C4-2B (cell line): ENCODE results near the gene GPR183.

Source experiments
- H3K27ac ChIP-seq: fragments of 450-650 bp; 2 replicates; pipeline ENCODE4 v1.5.1; 2017
- ZFX ChIP-seq: fragments of 450-650 bp; IDR thresholded peaks from 2 replicates; pipeline ENCODE4 v1.6.1; 2017
- TF ChIP-seq, protein P1 (sequence below): fragments of 450-650 bp; conservative IDR thresholded peaks from 2 replicates; pipeline ENCODE4 v1.5.1; 2017; ENCODE audit warnings: mild to moderate bottlenecking

GPR183 gene

DNA sequence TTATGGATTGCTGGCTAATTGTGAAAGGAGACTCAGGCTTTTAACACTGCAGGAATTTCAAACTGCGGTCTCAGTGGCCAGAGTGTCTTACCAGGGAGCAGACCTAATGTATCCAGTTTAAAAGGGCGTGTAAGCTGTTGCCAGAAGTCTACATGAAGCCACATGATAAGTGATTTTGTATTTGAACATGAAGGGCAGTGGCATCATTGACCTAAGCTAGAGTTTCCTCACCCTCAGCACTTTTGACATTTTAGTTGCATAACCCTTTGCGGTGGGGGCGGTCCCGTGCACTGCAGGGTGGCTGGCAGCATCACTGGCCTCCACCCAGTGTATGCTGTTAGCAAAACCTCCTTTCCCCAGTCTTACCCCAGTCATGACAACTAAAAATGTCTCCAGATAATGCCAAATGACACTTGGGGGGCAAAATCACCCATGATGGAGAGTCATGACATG, 25.4 kb downstream of the GPR183 start:
- no peak overlapping the region for H3K27ac ChIP-seq
- TF ChIP-seq, protein P1, sequence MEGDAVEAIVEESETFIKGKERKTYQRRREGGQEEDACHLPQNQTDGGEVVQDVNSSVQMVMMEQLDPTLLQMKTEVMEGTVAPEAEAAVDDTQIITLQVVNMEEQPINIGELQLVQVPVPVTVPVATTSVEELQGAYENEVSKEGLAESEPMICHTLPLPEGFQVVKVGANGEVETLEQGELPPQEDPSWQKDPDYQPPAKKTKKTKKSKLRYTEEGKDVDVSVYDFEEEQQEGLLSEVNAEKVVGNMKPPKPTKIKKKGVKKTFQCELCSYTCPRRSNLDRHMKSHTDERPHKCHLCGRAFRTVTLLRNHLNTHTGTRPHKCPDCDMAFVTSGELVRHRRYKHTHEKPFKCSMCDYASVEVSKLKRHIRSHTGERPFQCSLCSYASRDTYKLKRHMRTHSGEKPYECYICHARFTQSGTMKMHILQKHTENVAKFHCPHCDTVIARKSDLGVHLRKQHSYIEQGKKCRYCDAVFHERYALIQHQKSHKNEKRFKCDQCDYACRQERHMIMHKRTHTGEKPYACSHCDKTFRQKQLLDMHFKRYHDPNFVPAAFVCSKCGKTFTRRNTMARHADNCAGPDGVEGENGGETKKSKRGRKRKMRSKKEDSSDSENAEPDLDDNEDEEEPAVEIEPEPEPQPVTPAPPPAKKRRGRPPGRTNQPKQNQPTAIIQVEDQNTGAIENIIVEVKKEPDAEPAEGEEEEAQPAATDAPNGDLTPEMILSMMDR, result no peak
- TF ChIP-seq ZFX, result no peak

DNA sequence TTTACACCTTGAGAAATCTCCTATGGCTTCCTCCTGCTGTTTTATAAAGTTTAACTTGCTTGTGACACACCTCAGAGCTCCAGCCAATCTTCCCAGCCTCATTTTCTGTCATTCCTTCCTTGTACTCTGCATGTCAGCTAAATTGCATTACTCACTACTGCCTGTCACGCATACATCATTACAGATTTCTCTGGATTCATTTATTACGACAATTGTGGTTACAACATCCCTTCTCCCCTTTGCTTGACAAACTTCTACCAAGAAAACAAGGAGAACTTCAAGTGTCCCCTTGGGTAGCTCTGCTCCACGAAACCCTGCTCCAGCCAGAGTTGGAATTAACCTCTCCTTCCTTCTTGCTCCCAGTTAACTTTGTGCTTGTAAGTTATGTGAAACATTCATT, 27.0 kb downstream of the GPR183 start:
- TF ChIP-seq ZFX, result no peak
- TF ChIP-seq, protein P1, result no peak

DNA sequence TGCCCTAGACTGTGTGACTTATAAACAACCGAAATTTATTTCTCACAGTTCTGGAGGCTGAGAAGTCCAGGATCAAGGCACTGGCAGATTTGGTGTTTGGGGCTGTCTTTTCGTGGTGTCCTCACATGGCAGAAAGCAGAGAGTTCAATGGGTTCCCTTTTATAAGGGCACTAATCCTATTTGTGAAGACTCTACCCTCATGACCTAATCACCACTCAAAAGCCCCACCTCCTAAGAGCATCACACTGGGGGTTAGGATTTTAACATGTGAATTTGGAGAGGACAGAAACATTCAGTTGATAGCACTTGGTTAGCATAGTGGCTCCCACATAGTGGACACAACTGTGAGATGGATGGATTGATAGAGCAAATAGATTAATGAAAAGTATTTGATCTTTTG, 27.6 kb downstream of the GPR183 start:
- no peak overlapping the region for H3K27ac ChIP-seq
- no peak for TF ChIP-seq ZFX
- TF ChIP-seq, protein P1, result no peak

More for the DNA sequence above, 27.0 kb downstream of the GPR183 start:
- no peak overlapping the region for H3K27ac ChIP-seq

DNA sequence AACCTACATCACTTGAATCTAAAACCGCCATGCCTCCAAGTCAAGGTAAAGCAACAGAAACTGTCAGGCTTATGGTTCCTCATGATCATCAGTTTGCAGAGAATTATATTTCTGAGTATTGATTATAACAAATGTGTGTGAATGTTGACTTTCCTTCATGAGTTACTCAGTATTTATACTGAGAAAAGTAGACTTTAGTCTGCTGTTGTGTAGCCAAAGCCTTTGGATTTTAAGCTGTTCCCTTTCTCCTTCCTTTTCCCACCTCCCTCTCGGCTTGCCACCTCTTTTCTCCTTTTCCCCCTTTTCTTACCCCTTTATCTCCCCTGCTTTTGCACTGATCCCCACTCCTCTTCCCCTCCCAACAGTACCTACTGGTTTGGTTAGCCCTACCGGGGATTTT, 28.4 kb downstream of the GPR183 start:
- TF ChIP-seq ZFX, result no peak
- TF ChIP-seq, protein P1, result no peak
- no peak overlapping the region for H3K27ac ChIP-seq

DNA sequence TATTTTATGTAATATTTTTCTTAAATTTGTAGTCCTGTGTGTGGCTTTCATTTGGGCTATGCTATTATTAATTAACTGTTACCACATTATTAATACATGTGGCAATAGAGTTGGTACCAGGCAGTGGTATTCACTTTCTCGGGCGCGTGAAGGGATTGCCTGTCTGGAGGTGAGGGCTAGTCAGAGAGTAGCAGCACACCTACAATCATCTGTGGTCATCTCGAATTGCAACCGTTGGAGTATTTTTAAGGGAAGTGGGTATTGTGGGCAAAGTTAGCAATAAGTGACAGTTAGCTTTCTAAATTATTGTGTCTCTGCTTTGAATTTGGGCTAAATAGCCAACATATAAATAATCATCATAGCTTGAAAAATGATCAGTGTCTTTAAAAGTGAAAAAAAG, 29.0 kb downstream of the GPR183 start:
- TF ChIP-seq, protein P1, result no peak
- no peak for TF ChIP-seq ZFX
- no peak overlapping the region for H3K27ac ChIP-seq

DNA sequence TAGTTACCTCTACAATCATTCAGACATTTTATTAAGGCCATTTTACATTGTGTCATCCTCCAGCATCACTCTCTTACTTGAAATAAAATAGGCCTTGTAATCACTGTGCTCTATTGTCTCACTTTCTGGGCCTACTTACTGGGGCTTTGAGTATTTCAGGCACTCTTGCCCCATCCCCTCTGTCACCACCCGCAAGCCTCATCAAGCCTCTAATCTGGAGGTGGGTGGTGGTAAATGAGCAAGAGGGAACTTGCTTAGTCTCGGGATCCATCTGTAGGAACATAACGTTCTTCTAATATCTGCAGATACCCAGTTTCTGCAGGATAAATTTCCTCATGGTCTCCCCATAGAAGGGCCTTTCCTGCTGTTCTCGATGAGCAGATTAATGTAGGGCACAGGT, 29.6 kb downstream of the GPR183 start:
- TF ChIP-seq, protein P1, result no peak
- TF ChIP-seq ZFX, result no peak
- no peak overlapping the region for H3K27ac ChIP-seq

DNA sequence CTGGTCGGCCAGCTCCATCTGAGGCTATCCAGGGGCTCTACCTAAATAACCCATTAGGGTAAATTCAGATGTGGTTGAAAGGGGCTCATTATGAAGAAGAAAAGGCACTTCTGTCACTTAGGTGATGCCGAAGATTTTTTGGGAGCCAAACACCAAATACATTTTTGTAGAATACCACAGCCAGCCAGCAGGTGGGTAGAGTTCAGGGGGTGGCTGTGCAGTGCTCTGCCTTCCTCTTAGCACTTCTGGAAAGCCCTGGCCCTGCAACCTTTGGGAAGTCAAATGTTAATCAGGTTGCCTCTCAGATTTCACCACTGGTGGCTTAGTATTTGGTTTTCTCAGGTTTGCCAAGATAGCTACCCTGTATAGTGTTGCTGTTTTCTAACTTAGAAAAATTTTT, 30.5 kb downstream of the GPR183 start:
- TF ChIP-seq, protein P1, result no peak
- TF ChIP-seq ZFX, result no peak
- no peak overlapping the region for H3K27ac ChIP-seq

DNA sequence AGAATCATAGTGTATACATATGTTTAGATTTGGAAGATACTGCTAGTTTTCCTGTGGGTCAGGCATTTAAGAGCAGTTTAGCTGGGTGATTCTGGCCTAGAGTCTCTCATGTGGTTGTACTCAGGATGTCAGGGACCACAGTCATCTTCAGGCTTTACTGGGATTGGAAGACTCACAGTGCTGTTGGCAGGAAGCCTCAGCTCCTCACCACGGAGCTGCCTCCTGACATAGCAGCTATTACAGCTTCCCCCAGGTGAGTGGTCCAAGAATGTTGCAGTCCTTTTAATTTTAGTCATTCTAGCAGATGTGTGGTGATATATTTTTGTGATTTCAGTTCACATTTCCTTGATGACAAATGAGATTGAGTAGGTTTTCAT, 32.1 kb downstream of the GPR183 start:
- H3K27ac ChIP-seq, result no peak overlapping the region
- no peak for TF ChIP-seq ZFX
- TF ChIP-seq, protein P1, result no peak
